Measurements from ENCODE around the gene MYO9B. TPM values are rescaled to one million over a fixed set of nuclear protein-coding genes. Genes with fewer than 3 reads are reported as not detected.

MYO9B gene
- total and polyA plus RNA-seq, 9 of the 15 experiments (the other 6 are each of a cell fraction or from before 2014, with no cell fraction given) = 2.4 to 77.6 (median 23.0) TPM

DNA sequence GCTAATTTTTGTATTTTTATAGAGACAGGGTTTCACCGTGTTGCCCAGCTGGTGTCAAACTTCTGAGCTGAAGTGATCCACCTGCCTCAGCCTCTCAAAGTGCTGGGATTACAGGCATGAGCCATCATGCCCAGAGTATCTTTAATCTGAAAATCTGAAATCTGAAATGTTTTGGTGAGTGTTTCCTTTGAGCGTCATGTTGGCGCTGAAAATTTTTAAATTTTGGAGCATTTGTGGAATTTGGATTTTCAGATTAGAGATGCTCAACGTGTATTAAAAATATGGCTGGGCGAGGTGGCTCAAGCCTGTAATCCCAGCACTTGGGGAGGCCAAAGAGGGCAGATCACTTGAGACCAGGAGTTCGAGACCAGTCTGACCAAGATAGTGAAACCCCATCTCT, 43.8 kb upstream of the MYO9B start (continued):
- TF ChIP-seq, protein P1, sequence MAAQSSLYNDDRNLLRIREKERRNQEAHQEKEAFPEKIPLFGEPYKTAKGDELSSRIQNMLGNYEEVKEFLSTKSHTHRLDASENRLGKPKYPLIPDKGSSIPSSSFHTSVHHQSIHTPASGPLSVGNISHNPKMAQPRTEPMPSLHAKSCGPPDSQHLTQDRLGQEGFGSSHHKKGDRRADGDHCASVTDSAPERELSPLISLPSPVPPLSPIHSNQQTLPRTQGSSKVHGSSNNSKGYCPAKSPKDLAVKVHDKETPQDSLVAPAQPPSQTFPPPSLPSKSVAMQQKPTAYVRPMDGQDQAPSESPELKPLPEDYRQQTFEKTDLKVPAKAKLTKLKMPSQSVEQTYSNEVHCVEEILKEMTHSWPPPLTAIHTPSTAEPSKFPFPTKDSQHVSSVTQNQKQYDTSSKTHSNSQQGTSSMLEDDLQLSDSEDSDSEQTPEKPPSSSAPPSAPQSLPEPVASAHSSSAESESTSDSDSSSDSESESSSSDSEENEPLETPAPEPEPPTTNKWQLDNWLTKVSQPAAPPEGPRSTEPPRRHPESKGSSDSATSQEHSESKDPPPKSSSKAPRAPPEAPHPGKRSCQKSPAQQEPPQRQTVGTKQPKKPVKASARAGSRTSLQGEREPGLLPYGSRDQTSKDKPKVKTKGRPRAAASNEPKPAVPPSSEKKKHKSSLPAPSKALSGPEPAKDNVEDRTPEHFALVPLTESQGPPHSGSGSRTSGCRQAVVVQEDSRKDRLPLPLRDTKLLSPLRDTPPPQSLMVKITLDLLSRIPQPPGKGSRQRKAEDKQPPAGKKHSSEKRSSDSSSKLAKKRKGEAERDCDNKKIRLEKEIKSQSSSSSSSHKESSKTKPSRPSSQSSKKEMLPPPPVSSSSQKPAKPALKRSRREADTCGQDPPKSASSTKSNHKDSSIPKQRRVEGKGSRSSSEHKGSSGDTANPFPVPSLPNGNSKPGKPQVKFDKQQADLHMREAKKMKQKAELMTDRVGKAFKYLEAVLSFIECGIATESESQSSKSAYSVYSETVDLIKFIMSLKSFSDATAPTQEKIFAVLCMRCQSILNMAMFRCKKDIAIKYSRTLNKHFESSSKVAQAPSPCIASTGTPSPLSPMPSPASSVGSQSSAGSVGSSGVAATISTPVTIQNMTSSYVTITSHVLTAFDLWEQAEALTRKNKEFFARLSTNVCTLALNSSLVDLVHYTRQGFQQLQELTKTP (IDR thresholded peaks at IDR 0.05; ENCODE audit: low read depth in 1 of 2, partially characterized antibody in 2 of 2) = no peak

DNA sequence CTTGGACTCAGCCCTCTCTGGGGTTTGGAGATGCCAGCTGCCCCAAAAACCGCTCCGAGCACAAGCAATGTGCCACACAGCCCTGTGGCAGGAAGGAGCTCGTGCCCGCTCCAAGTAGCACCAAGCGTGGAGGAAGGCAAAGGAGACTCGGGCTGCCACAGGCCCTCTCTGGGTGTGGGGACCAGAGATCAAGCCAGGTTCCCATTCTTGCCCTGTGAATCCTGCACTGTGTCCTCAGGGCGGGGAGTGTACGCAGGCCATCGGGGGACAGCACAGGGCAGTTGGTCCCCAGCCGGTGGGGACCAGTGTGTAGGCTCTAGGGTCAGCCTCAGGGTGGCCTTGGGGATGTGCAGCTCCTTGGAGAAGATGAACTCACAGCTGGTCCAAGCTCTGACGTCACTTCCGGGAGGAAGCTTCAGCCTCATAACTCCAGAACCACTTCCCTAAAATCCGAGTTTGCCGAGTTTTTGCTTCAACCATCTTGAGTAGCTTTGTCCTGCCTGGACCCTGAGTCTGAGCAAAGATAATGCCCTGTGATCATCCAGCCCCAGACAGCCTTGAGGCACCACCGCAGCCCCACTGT, 39.6 kb upstream of the MYO9B start:
- no peak overlapping the region for H3K4me3 ChIP-seq
- ChIA-PET POLR2A (interaction anchor here (1.0 kb wide), 1 partner anchor 18 kb away, joined by 3 read pairs; no protein-coding TSS in a partner anchor), CTCF (ENCODE audit: low intra/inter-chr PET ratio) (no interaction called here)
- no peaks in the 10 kb centered on the region for H3K9me3 ChIP-seq (replicated peaks; ENCODE audit: control insufficient read depth, insufficient read depth, low read depth, low read length)
- H3K9ac ChIP-seq (ENCODE audit: insufficient read depth in 1 of 2, low read depth in 2 of 2, low read length in 2 of 2) = 0 out of 4 replicates have a peak overlapping the region, but pooled peaks of 1 of the 2 experiments have one; percentile 60
- H3K4me2 ChIP-seq (ENCODE audit: insufficient read depth, low read length) = peak overlapping the region; percentile 40; the same call in 1 of the 2 replicates
- H3K36me3 ChIP-seq (ENCODE audit: control insufficient read depth, insufficient read depth, low read length) = no peaks in the 10 kb centered on the region
- ATAC-seq (peak; percentile 70), FAIRE-seq (peak; percentile 75), DNase-seq (ENCODE audit: extremely low read depth in 1 of 4, low spot score in 3 of 4) (peak; percentile 38 to 61 (median 52))
- H3K9me1 ChIP-seq (ENCODE audit: control insufficient read depth, insufficient read depth, low read length) = no peaks in the 10 kb centered on the region
- H3K79me2 ChIP-seq (ENCODE audit: control insufficient read depth, insufficient read depth, low read length) = no peaks in the 10 kb centered on the region
- H3K27me3 ChIP-seq (ENCODE audit: control insufficient read depth in 2 of 2, insufficient read depth in 2 of 2, low read length in 2 of 2) = peaks cover 13 to 48% of the 10 kb centered on the region in 2 experiments; a peak in 3 of 5 replicates
- H3K4me1 ChIP-seq (replicated peaks in 1 of 2; ENCODE audit: control insufficient read depth in 2 of 2, insufficient read depth in 2 of 2, low read length in 2 of 2) = peaks cover 0 to 8% of the 10 kb centered on the region in 2 experiments; a peak in 2 of 5 replicates
- WGBS (ENCODE audit: insufficient coverage, low coverage, missing lambda C conversion rate) = 24% methylated on average over 11 of the region's 15 CpGs
- H2AFZ ChIP-seq (ENCODE audit: low read depth, low read length) = peak overlapping the region; percentile 53; the same call in 1 of the 2 replicates
- H4K20me1 ChIP-seq (replicated peaks; ENCODE audit: control insufficient read depth, insufficient read depth, low read length) = no peaks in the 10 kb centered on the region; the same call in 1 of the 2 replicates
- in situ Hi-C loops (cut with MboI) = no loop called here
- no peak overlapping the region for H3K27ac ChIP-seq (ENCODE audit: extremely low read depth, low read depth, low read length)
- no TSS peak for BruUV-seq (replicated peaks)
- intact Hi-C loops (cut with micrococcal nuclease) = no loop called here
- TF ChIP-seq HCFC1 (IDR thresholded peaks at IDR 0.05; ENCODE audit: low read depth, low read length) (0 out of 2 replicates have a peak, but pooled peaks have one; percentile 11), BDP1 (IDR thresholded peaks at IDR 0.05; ENCODE audit: insufficient read depth, insufficient read length) (no peak), ZNF134 (CRISPR knock-in tag; conservative IDR thresholded peaks at IDR 0.05) (no peak), EHMT2 (IDR thresholded peaks at IDR 0.05) (no peak), POLR2A (conservative IDR thresholded peaks at IDR 0.05) (no peak)
- TF ChIP-seq, protein P2, sequence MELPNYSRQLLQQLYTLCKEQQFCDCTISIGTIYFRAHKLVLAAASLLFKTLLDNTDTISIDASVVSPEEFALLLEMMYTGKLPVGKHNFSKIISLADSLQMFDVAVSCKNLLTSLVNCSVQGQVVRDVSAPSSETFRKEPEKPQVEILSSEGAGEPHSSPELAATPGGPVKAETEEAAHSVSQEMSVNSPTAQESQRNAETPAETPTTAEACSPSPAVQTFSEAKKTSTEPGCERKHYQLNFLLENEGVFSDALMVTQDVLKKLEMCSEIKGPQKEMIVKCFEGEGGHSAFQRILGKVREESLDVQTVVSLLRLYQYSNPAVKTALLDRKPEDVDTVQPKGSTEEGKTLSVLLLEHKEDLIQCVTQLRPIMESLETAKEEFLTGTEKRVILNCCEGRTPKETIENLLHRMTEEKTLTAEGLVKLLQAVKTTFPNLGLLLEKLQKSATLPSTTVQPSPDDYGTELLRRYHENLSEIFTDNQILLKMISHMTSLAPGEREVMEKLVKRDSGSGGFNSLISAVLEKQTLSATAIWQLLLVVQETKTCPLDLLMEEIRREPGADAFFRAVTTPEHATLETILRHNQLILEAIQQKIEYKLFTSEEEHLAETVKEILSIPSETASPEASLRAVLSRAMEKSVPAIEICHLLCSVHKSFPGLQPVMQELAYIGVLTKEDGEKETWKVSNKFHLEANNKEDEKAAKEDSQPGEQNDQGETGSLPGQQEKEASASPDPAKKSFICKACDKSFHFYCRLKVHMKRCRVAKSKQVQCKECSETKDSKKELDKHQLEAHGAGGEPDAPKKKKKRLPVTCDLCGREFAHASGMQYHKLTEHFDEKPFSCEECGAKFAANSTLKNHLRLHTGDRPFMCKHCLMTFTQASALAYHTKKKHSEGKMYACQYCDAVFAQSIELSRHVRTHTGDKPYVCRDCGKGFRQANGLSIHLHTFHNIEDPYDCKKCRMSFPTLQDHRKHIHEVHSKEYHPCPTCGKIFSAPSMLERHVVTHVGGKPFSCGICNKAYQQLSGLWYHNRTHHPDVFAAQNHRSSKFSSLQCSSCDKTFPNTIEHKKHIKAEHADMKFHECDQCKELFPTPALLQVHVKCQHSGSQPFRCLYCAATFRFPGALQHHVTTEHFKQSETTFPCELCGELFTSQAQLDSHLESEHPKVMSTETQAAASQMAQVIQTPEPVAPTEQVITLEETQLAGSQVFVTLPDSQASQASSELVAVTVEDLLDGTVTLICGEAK (IDR thresholded peaks at IDR 0.05) = peak; percentile 80
- TF ChIP-seq, protein P2 (CRISPR knock-in tag; IDR thresholded peaks at IDR 0.05) = no peak
